H9 (cell line): Measurements from ENCODE around the gene IRAK1. TPM values are rescaled to one million over a fixed set of nuclear protein-coding genes. Genes with fewer than 3 reads are reported as not detected.
A peak's percentile ranks its signal among the peaks of the same experiment; 100 is the strongest.

Source experiments
- DNase-seq: peaks from one replicate; pipeline ENCODE4 v3.0.0-alpha.2; 2017
- H2AFZ ChIP-seq: one replicate; pipeline ENCODE4 v1.6.1; 2013; ENCODE audit warnings: mild to moderate bottlenecking, low read length, control low read depth, moderate library complexity
- H2AK5ac ChIP-seq: 2 replicates; pipeline ENCODE4 v1.6.1; 2013; ENCODE audit warnings: low read length, control low read depth, mixed read lengths; ENCODE audit not compliant: insufficient read length
- H2BK120ac ChIP-seq: one replicate; pipeline ENCODE4 v1.6.1; 2013; ENCODE audit warnings: low read depth, mild to moderate bottlenecking, low read length, control low read depth, inconsistent platforms; ENCODE audit not compliant: poor library complexity, severe bottlenecking
- H2BK12ac ChIP-seq: 2 replicates; pipeline ENCODE4 v1.6.1; 2013; ENCODE audit warnings: low read length, control low read depth, mixed read lengths, low read depth; ENCODE audit not compliant: insufficient read length
- H2BK15ac ChIP-seq: 2 replicates; pipeline ENCODE4 v1.6.1; 2013; ENCODE audit warnings: low read depth, low read length, control low read depth
- H2BK20ac ChIP-seq: one replicate; pipeline ENCODE4 v1.6.1; 2013; ENCODE audit warnings: low read depth, mild to moderate bottlenecking, low read length, control low read depth, inconsistent platforms; ENCODE audit not compliant: poor library complexity, severe bottlenecking
- H2BK5ac ChIP-seq: 2 replicates; pipeline ENCODE4 v1.6.1; 2013; ENCODE audit warnings: low read length, control low read depth, mixed read lengths; ENCODE audit not compliant: insufficient read length
- H3K14ac ChIP-seq: 2 replicates; pipeline ENCODE4 v1.6.1; 2013; ENCODE audit warnings: low read length, control low read depth; ENCODE audit not compliant: insufficient read depth
- H3K18ac ChIP-seq: 2 replicates; pipeline ENCODE4 v1.6.1; 2013; ENCODE audit warnings: low read depth, mild to moderate bottlenecking, mixed read lengths, low read length, control low read depth; ENCODE audit not compliant: insufficient read length
- H3K23ac ChIP-seq: 2 replicates; pipeline ENCODE4 v1.6.1; 2013; ENCODE audit warnings: low read length, control low read depth, mixed read lengths, low read depth; ENCODE audit not compliant: insufficient read length
- H3K23me2 ChIP-seq: 2 replicates; pipeline ENCODE4 v1.6.1; 2013; ENCODE audit warnings: low read depth, mild to moderate bottlenecking, mixed read lengths, low read length, control low read depth; ENCODE audit not compliant: insufficient read length, poor library complexity, severe bottlenecking
- H3K27ac ChIP-seq: 2 replicates; pipeline ENCODE4 v1.5.1; 2013; ENCODE audit warnings: low read length, control low read depth, mixed read lengths, low read depth; ENCODE audit not compliant: insufficient read length
- H3K27me3 ChIP-seq: 2 replicates; pipeline ENCODE4 v1.6.1; 2013; ENCODE audit warnings: low read length, control low read depth, inconsistent platforms; ENCODE audit not compliant: insufficient read depth
- H3K4ac ChIP-seq: 2 replicates; pipeline ENCODE4 v1.6.1; 2013; ENCODE audit warnings: low read depth, mild to moderate bottlenecking, control low read depth, inconsistent platforms, low read length, moderate library complexity
- H3K4me1 ChIP-seq: 2 replicates; pipeline ENCODE4 v1.6.1; 2013; ENCODE audit warnings: low read length, control low read depth, inconsistent platforms; ENCODE audit not compliant: insufficient read depth
- H3K4me2 ChIP-seq: 2 replicates; pipeline ENCODE4 v1.6.1; 2013; ENCODE audit warnings: low read length, control low read depth, mixed read lengths; ENCODE audit not compliant: insufficient read length, insufficient read depth
- H3K56ac ChIP-seq: 2 replicates; pipeline ENCODE4 v1.6.1; 2013; ENCODE audit warnings: low read depth, mild to moderate bottlenecking, mixed read lengths, low read length, control low read depth; ENCODE audit not compliant: insufficient read length
- H3K79me1 ChIP-seq: 2 replicates; pipeline ENCODE4 v1.6.1; 2013; ENCODE audit warnings: low read depth, mild to moderate bottlenecking, moderate library complexity, low read length, control low read depth, inconsistent platforms; ENCODE audit not compliant: insufficient read depth, poor library complexity, severe bottlenecking
- H3K79me2 ChIP-seq: 2 replicates; pipeline ENCODE4 v1.6.1; 2013; ENCODE audit warnings: low read length, control low read depth, inconsistent platforms; ENCODE audit not compliant: insufficient read depth
- H3K9ac ChIP-seq: 2 replicates; pipeline ENCODE4 v1.6.1; 2013; ENCODE audit warnings: low read length, control low read depth, mixed read lengths; ENCODE audit not compliant: insufficient read length; ENCODE audit errors: extremely low read depth
- H3K9me3 ChIP-seq: one replicate; pipeline ENCODE4 v1.6.1; 2013; ENCODE audit warnings: low read depth, low read length, inconsistent platforms; ENCODE audit not compliant: control insufficient read depth
- H3T11ph ChIP-seq: one replicate; pipeline ENCODE4 v1.6.1; 2013; ENCODE audit warnings: mild to moderate bottlenecking, low read length, control low read depth, inconsistent platforms
- H4K20me1 ChIP-seq: one replicate; pipeline ENCODE4 v1.6.1; 2013; ENCODE audit not compliant: control insufficient read depth, insufficient read length, insufficient read depth
- H4K5ac ChIP-seq: 2 replicates; pipeline ENCODE4 v1.6.1; 2013; ENCODE audit warnings: low read depth, mild to moderate bottlenecking, mixed read lengths, low read length, control low read depth; ENCODE audit not compliant: insufficient read length
- H4K8ac ChIP-seq: replicated peaks from 2 replicates; pipeline ENCODE4 v1.6.1; 2013; ENCODE audit warnings: low read length, control low read depth, mixed read lengths, low read depth; ENCODE audit not compliant: insufficient read length
- H4K91ac ChIP-seq: 2 replicates; pipeline ENCODE4 v1.6.1; 2013; ENCODE audit warnings: low read depth, mild to moderate bottlenecking, moderate library complexity, mixed read lengths, low read length, control low read depth; ENCODE audit not compliant: insufficient read length
- H3K27ac Mint-ChIP-seq, 3 experiments: 2 replicates in 2 of 3; 3 replicates in 1 of 3; pipeline ENCODE4 v1.8.0; 2020 to 2021; ENCODE audit warnings: mixed read lengths in 3 of 3, mild to moderate bottlenecking in 1 of 3, moderate library complexity in 1 of 3
- H3K27me3 Mint-ChIP-seq: 2 replicates; pipeline ENCODE4 v1.8.0; 2021; ENCODE audit warnings: low read depth, mild to moderate bottlenecking, moderate library complexity, mixed read lengths
- H3K36me3 Mint-ChIP-seq, 3 experiments: 2 replicates in 2 of 3; 3 replicates in 1 of 3; pipeline ENCODE4 v1.8.0; 2020 to 2021; ENCODE audit warnings: low read depth in 3 of 3, mixed read lengths in 3 of 3; ENCODE audit not compliant: insufficient read depth in 1 of 3
- H3K4me1 Mint-ChIP-seq, 2 experiments: 2 replicates each; pipeline ENCODE4 v1.8.0; 2020; ENCODE audit warnings: mixed read lengths in 2 of 2
- H3K4me3 Mint-ChIP-seq, 2 experiments: 2 replicates in 1 of 2; 3 replicates in 1 of 2; pipeline ENCODE4 v1.8.0; 2020 to 2021; ENCODE audit warnings: mild to moderate bottlenecking in 2 of 2, mixed read lengths in 2 of 2, moderate library complexity in 1 of 2
- H3K9me3 Mint-ChIP-seq, 2 experiments: 2 replicates in 1 of 2; 3 replicates in 1 of 2; pipeline ENCODE4 v1.8.0; 2020; ENCODE audit warnings: mild to moderate bottlenecking in 2 of 2, mixed read lengths in 2 of 2, moderate library complexity in 1 of 2
- CTCF ChIP-seq: fragments of 200-600 bp; sonication (generic); conservative IDR thresholded peaks from 3 replicates; pipeline ENCODE4 v1.8.0; 2021; ENCODE audit warnings: antibody characterized with exemption, mild to moderate bottlenecking
- WGBS: extraction: QIAGEN DNeasy Blood & Tissue Kit; methylation state at CpG from one replicate; pipeline ENCODE4 v1.1.7; 2013; ENCODE audit warnings: missing lambda C conversion rate, low lambda C conversion rate, mixed read lengths; ENCODE audit not compliant: insufficient read length; ENCODE audit errors: extremely low coverage; 5-methylcytosine and 5-hydroxymethylcytosine counted together
- total RNA-seq: library from RNA; stranded (reverse); gene quantifications from 2 replicates; pipeline ENCODE4 v1.2.1, GENCODE V29; 2021

Gene IRAK1
- total RNA-seq, 1 experiment from 2014 or later: 98.4 TPM

GRCh38 chrX:154044091-154044490 lies 24.4 kb upstream of the IRAK1 start:
- H3K79me2 ChIP-seq: no peaks in the 10 kb centered on the region; the same call in 1 of the 2 replicates
- DNase-seq: no peak
- no peak overlapping the region for H3K56ac ChIP-seq
- no peak overlapping the region for H2BK120ac ChIP-seq
- no peak overlapping the region for H3K23ac ChIP-seq
- TF ChIP-seq CTCF: no peak
- H4K20me1 ChIP-seq: no peaks in the 10 kb centered on the region
- H3K4ac ChIP-seq: no peak overlapping the region
- Mint-ChIP-seq H3K27me3 (no peaks in the 10 kb centered on the region; the same call in 1 of the 2 replicates), H3K27ac (0 out of 7 replicates have a peak overlapping the region, but pooled peaks of 1 of the 3 experiments have one; percentile 8), H3K4me3 (no peak overlapping the region), H3K9me3 (peaks cover 74 to 85% of the 10 kb centered on the region in 2 experiments), H3K4me1 (peaks cover 35 to 41% of the 10 kb centered on the region in 2 experiments), H3K36me3 (peaks cover 26 to 40% (median 33%) of the 10 kb centered on the region in 3 experiments)
- no peak overlapping the region for H2BK20ac ChIP-seq
- H3K27me3 ChIP-seq: no peaks in the 10 kb centered on the region
- H4K91ac ChIP-seq: no peak overlapping the region
- H2AK5ac ChIP-seq: no peak overlapping the region
- H3K14ac ChIP-seq: no peak overlapping the region
- H3K4me2 ChIP-seq: no peak overlapping the region
- no peaks in the 10 kb centered on the region for H3K4me1 ChIP-seq
- peaks cover 46% of the 10 kb centered on the region for H3K9me3 ChIP-seq
- no peaks in the 10 kb centered on the region for H3K79me1 ChIP-seq
- H2BK12ac ChIP-seq: no peak overlapping the region
- H2BK5ac ChIP-seq: no peak overlapping the region
- no peak overlapping the region for H2BK15ac ChIP-seq
- no peaks in the 10 kb centered on the region for H3K23me2 ChIP-seq
- H4K8ac ChIP-seq: no peak overlapping the region
- H2AFZ ChIP-seq: no peak overlapping the region
- H4K5ac ChIP-seq: no peak overlapping the region
- H3T11ph ChIP-seq: no peak overlapping the region
- no CpG with 5 or more reads among the region's 6 CpGs for WGBS
- no peak overlapping the region for H3K9ac ChIP-seq
- no peak overlapping the region for H3K18ac ChIP-seq
- H3K27ac ChIP-seq: no peak overlapping the region
